ENCODE results near the gene MAD1L1. TPM values are rescaled to one million over a fixed set of nuclear protein-coding genes. Genes with fewer than 3 reads are reported as not detected.

Gene MAD1L1
- total and polyA plus RNA-seq, 2 of the 13 experiments (the other 11 are each of a cell fraction or from before 2014, with no cell fraction given), result 17.4 to 64.7 TPM

GRCh38 chr7:1966631-1967200 is 266.0 kb downstream of the MAD1L1 start:
- Histone ChIP-seq H3K27me3 (ENCODE audit: control insufficient read depth in 1 of 2, insufficient read depth in 2 of 2, low read length in 2 of 2) (no peaks in the 10 kb centered on the region), H3K4me1 (ENCODE audit: insufficient read depth, low read length) (no peaks in the 10 kb centered on the region), H3K4me2 (ENCODE audit: low read depth, low read length) (no peak overlapping the region), H3K9ac (ENCODE audit: insufficient read depth, low read depth, low read length) (no peak overlapping the region), H2AFZ (ENCODE audit: low read length) (no peak overlapping the region), H3K27ac (ENCODE audit: extremely low read length, insufficient read depth, low read length) (no peak overlapping the region), H4K20me1 (ENCODE audit: insufficient read depth, low read length) (no peaks in the 10 kb centered on the region), H3K36me3 (replicated peaks in 1 of 2; ENCODE audit: control insufficient read depth in 1 of 2, insufficient read depth in 2 of 2, low read length in 2 of 2) (peaks cover 1 to 16% of the 10 kb centered on the region in 2 experiments; a peak in 3 of 5 replicates), H3K79me2 (ENCODE audit: insufficient read depth, low read length) (no peaks in the 10 kb centered on the region), H3K4me3 (replicated peaks in 1 of 3; ENCODE audit: insufficient read depth in 1 of 3, low read depth in 2 of 3, low read length in 3 of 3) (no peak overlapping the region), H3K9me3 (ENCODE audit: low read length) (no peaks in the 10 kb centered on the region)
- ChIA-PET POLR2A (no interaction called here), CTCF (ENCODE audit: low intra/inter-chr PET ratio, low total read pairs) (no interaction called here)
- 96% methylated on average over 26 of the region's 26 CpGs for WGBS (ENCODE audit: low lambda C conversion rate)
- TF ChIP-seq THAP8 (CRISPR knock-in tag; IDR thresholded peaks at IDR 0.05; ENCODE audit: borderline replicate concordance), result no peak
- TF ChIP-seq NR3C1 (CRISPR knock-in tag; IDR thresholded peaks at IDR 0.05), result no peak
- TF ChIP-seq ZNF460 (CRISPR knock-in tag; IDR thresholded peaks at IDR 0.05; ENCODE audit: borderline replicate concordance), result no peak
- no peak for TF ChIP-seq ZNF33A (CRISPR knock-in tag; IDR thresholded peaks at IDR 0.05; ENCODE audit: borderline replicate concordance)
- no peak for TF ChIP-seq BCL3 (CRISPR knock-in tag; IDR thresholded peaks at IDR 0.05)
- no peak for TF ChIP-seq TCF12 (IDR thresholded peaks at IDR 0.05)
- no peak for TF ChIP-seq TCF12 (CRISPR knock-in tag; IDR thresholded peaks at IDR 0.05)
- no peak for TF ChIP-seq ZBTB37 (CRISPR knock-in tag; IDR thresholded peaks at IDR 0.05)
- TF ChIP-seq MLLT10 (CRISPR knock-in tag; IDR thresholded peaks at IDR 0.05), result no peak
- TF ChIP-seq FOXO4 (CRISPR knock-in tag; conservative IDR thresholded peaks at IDR 0.05), result no peak
- TF ChIP-seq ZNF615 (CRISPR knock-in tag; IDR thresholded peaks at IDR 0.05; ENCODE audit: borderline replicate concordance), result no peak
- TF ChIP-seq GABPB1 (CRISPR knock-in tag; IDR thresholded peaks at IDR 0.05), result no peak
- no peak for TF ChIP-seq ZIK1 (CRISPR knock-in tag; IDR thresholded peaks at IDR 0.05; ENCODE audit: borderline replicate concordance, low read depth)
- TF ChIP-seq NR2F6 (IDR thresholded peaks at IDR 0.05), result no peak
- TF ChIP-seq NR2F6 (CRISPR knock-in tag; IDR thresholded peaks at IDR 0.05), result no peak
- TF ChIP-seq JUND (CRISPR knock-in tag; IDR thresholded peaks at IDR 0.05), result no peak
- TF ChIP-seq IKZF5 (CRISPR knock-in tag; IDR thresholded peaks at IDR 0.05), result no peak
- no peak for DNase-seq (ENCODE audit: low spot score)
- no peak for FAIRE-seq
- in situ Hi-C loops (cut with HindIII; ENCODE audit: extremely low pct_ligation_motif_present, low pct_unique_long_range_greater_than_20kb), result no loop called here
- intact Hi-C loops (cut with micrococcal nuclease; ENCODE audit: unreplicated experiment), result no loop called here
- no peak for ATAC-seq
- BruUV-seq (replicated peaks), result no TSS peak

Data from HepG2 (cell line).